Prostate gland (tissue), 2 donors: ENCODE data around the gene GAD1. TPM values are rescaled to one million over a fixed set of nuclear protein-coding genes. Genes with fewer than 3 reads are reported as not detected.

Experiments used
- DNase-seq: peaks from one replicate; pipeline ENCODE4 v3.0.0-alpha.2; 2019; ENCODE audit warnings: low spot score
- H3K27ac ChIP-seq, 2 donors: fragments of 200-600 bp; sonication (generic); 2 replicates each; pipeline ENCODE4 v1.5.1; 2017 to 2019
- H3K27me3 ChIP-seq: fragments of 200-600 bp; sonication (generic); replicated peaks from 2 replicates; pipeline ENCODE4 v1.5.1; 2019; ENCODE audit not compliant: insufficient read depth
- H3K36me3 ChIP-seq, 2 donors: fragments of 200-600 bp; sonication (generic); 1 replicate in 1 of 2; 2 replicates in 1 of 2; pipeline versions ENCODE4 v1.5.1 to v1.8.1; 2017 to 2019
- H3K4me1 ChIP-seq: fragments of 200-600 bp; sonication (generic); replicated peaks from 2 replicates; pipeline ENCODE4 v1.5.1; 2019
- H3K4me3 ChIP-seq, 2 donors: fragments of 200-600 bp; sonication (generic); 2 replicates each; pipeline ENCODE4 v1.5.1; 2017 to 2019
- H3K9me3 ChIP-seq: fragments of 200-600 bp; sonication (generic); 2 replicates; pipeline ENCODE4 v1.5.1; 2017
- CTCF ChIP-seq, 4 experiments: fragments of 200-600 bp in 2 of 4; fragments of 450-650 bp in 2 of 4; sonication (generic) in 2 of 4; IDR thresholded peaks; 1 replicate in 3 of 4; 2 replicates in 1 of 4; pipeline ENCODE4 v1.5.1; 2016 to 2019; ENCODE audit warnings: antibody characterized with exemption in 4 of 4, mild to moderate bottlenecking in 2 of 4, moderate library complexity in 2 of 4
- POLR2A ChIP-seq: fragments of 450-650 bp; IDR thresholded peaks from one replicate; pipeline ENCODE4 v1.6.1; 2016; ENCODE audit warnings: antibody characterized with exemption, mild to moderate bottlenecking
- POLR2AphosphoS5 ChIP-seq: sonication (generic); formaldehyde crosslinking; IDR thresholded peaks from one replicate; pipeline ENCODE4 v1.6.1; 2017; ENCODE audit warnings: antibody characterized with exemption
- WGBS: methylation state at CpG from one replicate; pipeline ENCODE4 v1.1.5; 2018; 5-methylcytosine and 5-hydroxymethylcytosine counted together
- intact Hi-C: fragments of 100-400 bp; cut with DNase I; formaldehyde crosslinking; loops from one replicate; pipeline ENCODE4 v1.14.2; 2022
- total RNA-seq, 2 donors: library from RNA; depleted of rRNA; stranded (reverse); fragments of >200 nt; gene quantifications; one replicate each; pipeline ENCODE4 v1.1.0, GENCODE V29; 2016

GAD1 gene
- total RNA-seq, 2 donors from 2014 or later, result 2.9 to 16.7 TPM

GRCh38 chr2:170869036-170869435 lies 52.3 kb downstream of the GAD1 start:
- DNase-seq, result no peak
- Histone ChIP-seq H3K9me3 (no peaks in the 10 kb centered on the region), H3K4me1 (no peaks in the 10 kb centered on the region), H3K27ac (no peak overlapping the region), H3K36me3 (no peaks in the 10 kb centered on the region), H3K27me3 (no peaks in the 10 kb centered on the region), H3K4me3 (no peak overlapping the region)
- intact Hi-C loops, result no loop called here
- WGBS, result 43% methylated on average over 1 of the region's 1 CpG
- TF ChIP-seq CTCF (IDR thresholded peaks at IDR 0.05), result no peak
- no peak for TF ChIP-seq POLR2A
- no peak for TF ChIP-seq POLR2AphosphoS5

- Histone ChIP-seq H3K27ac (no peak overlapping the region), H3K36me3 (no peaks in the 10 kb centered on the region), H3K4me3 (no peak overlapping the region), H3K27me3 (no peaks in the 10 kb centered on the region), H3K9me3 (no peaks in the 10 kb centered on the region), H3K4me1 (no peaks in the 10 kb centered on the region)
- WGBS, result 91% methylated on average over 4 of the region's 4 CpGs
- no peak for DNase-seq
- intact Hi-C loops, result no loop called here
- no peak for TF ChIP-seq POLR2AphosphoS5
- no peak for TF ChIP-seq CTCF (IDR thresholded peaks at IDR 0.05)
- TF ChIP-seq POLR2A, result no peak
These were observed 52.8 kb downstream of the GAD1 start for GRCh38 chr2:170869461-170869860.

GRCh38 chr2:170873035-170873692 lies 56.5 kb downstream of the GAD1 start:
- Histone ChIP-seq H3K27ac (no peak overlapping the region), H3K4me3 (no peak overlapping the region), H3K36me3 (no peaks in the 10 kb centered on the region), H3K27me3 (no peaks in the 10 kb centered on the region), H3K4me1 (no peaks in the 10 kb centered on the region), H3K9me3 (no peaks in the 10 kb centered on the region)
- peak; percentile 40 for DNase-seq
- TF ChIP-seq CTCF (IDR thresholded peaks at IDR 0.05) (peak in 3 of 4 experiments; percentile 60 to 75 (median 73)), POLR2AphosphoS5 (no peak), POLR2A (no peak)
- intact Hi-C loops, result no loop called here
- WGBS, result 22% methylated on average over 13 of the region's 13 CpGs

- DNase-seq, result no peak
- Histone ChIP-seq H3K36me3 (no peaks in the 10 kb centered on the region), H3K27me3 (no peaks in the 10 kb centered on the region), H3K4me1 (no peaks in the 10 kb centered on the region), H3K27ac (no peak overlapping the region), H3K9me3 (no peaks in the 10 kb centered on the region), H3K4me3 (no peak overlapping the region)
- no peak for TF ChIP-seq POLR2AphosphoS5
- no peak for TF ChIP-seq CTCF (IDR thresholded peaks at IDR 0.05)
- TF ChIP-seq POLR2A, result no peak
- intact Hi-C loops, result no loop called here
These were observed 61.4 kb downstream of the GAD1 start for GRCh38 chr2:170878066-170878465.

GRCh38 chr2:170878505-170878904 lies 61.8 kb downstream of the GAD1 start:
- Histone ChIP-seq H3K27me3 (no peaks in the 10 kb centered on the region), H3K27ac (no peak overlapping the region), H3K4me1 (no peaks in the 10 kb centered on the region), H3K4me3 (no peak overlapping the region), H3K9me3 (no peaks in the 10 kb centered on the region), H3K36me3 (no peaks in the 10 kb centered on the region)
- TF ChIP-seq POLR2A, result no peak
- no peak for TF ChIP-seq POLR2AphosphoS5
- no peak for TF ChIP-seq CTCF (IDR thresholded peaks at IDR 0.05)
- intact Hi-C loops, result no loop called here
- DNase-seq, result no peak
- 73% methylated on average over 1 of the region's 1 CpG for WGBS
